Astrocyte of the cerebellum (primary cell): ENCODE measurements around the gene MMP17.

Experiments used
- DNase-seq: peaks from one replicate; pipeline ENCODE4 v3.0.0-alpha.2; 2011; ENCODE audit warnings: low read depth
- H3K4me3 ChIP-seq: 2 replicates; pipeline ENCODE4 v1.5.1; 2011; ENCODE audit warnings: mild to moderate bottlenecking, low read depth, low read length, moderate library complexity
- CTCF ChIP-seq: IDR thresholded peaks from 2 replicates; pipeline ENCODE4 v1.5.1; 2012; ENCODE audit warnings: low read length, low read depth, moderate library complexity, mild to moderate bottlenecking; ENCODE audit errors: missing control alignments
- in situ Hi-C: cut with HindIII; loops from 2 replicates; pipeline ENCODE4 v1.10.0; 2017; ENCODE audit warnings: low sequenced_read_pairs

Gene MMP17

DNA sequence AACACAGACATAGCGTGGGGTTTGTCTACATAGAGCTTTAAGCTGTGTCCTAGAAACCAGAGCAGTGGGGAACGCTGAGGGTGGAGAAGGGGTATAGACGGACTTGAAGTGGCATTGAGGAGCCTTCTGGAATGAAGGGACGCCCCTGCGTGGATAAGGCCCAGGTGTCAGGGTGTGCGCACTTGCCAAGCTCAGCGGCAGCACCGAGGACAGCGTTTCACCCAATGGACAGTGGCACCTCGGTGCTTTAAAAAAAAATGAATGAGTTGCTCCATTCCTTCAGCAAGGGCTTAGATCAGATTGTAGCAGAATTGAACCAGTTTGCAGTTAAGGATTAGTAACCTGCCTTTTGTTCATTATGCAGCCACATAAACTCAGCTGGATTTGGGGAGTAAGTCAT lies 33.6 kb upstream of the MMP17 start:
- no peak for TF ChIP-seq CTCF
- DNase-seq = no peak
- in situ Hi-C loops = no loop called here
- H3K4me3 ChIP-seq = no peak overlapping the region

DNA sequence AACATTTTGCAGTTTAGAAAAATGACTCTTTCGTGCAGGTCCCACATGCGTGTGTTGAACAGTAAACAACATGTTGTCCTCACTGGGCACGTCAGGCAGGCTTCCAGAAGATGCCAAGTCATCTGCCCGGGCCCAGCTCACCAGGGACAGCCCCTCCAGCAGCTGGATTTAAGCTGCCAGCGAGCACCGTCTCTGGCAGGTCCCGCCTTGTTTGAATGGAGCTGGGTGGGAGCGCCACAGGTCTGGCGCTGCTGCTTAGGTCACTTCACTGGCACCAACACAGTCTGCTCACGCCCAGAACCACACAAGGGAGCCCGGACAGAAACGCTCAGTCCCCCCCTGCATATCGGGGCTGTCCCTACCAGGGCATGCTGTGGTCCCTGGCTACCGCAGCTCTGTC lies 33.1 kb upstream of the MMP17 start:
- in situ Hi-C loops = no loop called here
- no peak for DNase-seq

GRCh38 chr12:131795690-131796410 lies 32.3 kb upstream of the MMP17 start:
- no peak overlapping the region for H3K4me3 ChIP-seq
- DNase-seq = no peak
- in situ Hi-C loops = no loop called here
- TF ChIP-seq CTCF = no peak

More for the DNA sequence above, 33.1 kb upstream of the MMP17 start:
- TF ChIP-seq CTCF = no peak
- H3K4me3 ChIP-seq = no peak overlapping the region

GRCh38 chr12:131796411-131796736 lies 31.8 kb upstream of the MMP17 start:
- in situ Hi-C loops = no loop called here
- TF ChIP-seq CTCF = no peak
- DNase-seq = no peak
- H3K4me3 ChIP-seq = no peak overlapping the region

DNA sequence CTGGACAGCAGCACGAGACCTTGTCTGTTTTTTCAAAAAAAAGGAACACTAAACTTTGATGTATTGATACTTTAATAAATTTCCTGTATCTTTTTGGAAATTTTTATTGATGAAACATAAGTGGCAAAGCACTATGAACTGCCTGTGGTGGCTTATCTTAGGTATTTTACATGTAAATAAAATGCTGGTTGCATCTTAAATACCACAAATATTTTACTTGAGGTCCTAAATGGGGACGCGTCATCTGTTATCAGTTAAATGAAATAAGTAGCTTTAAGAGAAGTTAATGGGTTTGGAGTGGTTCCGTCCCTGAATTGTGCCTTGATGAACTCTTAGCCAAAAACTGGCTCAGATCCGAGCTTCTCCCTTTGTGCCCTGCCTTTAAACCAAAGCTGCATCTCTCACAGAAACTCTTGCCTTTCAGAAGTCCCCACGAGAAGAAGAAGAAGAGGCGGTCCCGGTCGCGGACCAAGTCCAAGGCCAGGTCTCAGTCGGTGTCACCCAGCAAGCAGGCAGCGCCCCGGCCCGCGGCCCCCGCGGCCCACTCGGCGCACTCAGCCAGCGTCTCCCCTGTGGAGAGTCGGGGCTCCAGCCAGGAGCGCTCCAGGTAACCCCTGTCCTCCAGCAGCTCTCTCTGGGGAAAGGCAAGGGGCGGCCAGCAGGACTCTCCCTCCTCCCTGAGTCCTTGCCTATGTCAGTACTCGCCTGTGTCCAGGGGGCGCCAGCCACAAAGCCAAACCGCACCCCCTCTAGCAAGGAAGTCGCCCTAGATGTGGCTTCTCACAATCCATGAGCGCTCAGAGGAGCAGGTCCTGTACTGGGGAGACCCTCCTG lies 31.2 kb upstream of the MMP17 start:
- H3K4me3 ChIP-seq = no peak overlapping the region
- TF ChIP-seq CTCF = no peak
- in situ Hi-C loops = no loop called here
- DNase-seq = no peak

GRCh38 chr12:131797588-131797934 lies 30.6 kb upstream of the MMP17 start:
- no peak for DNase-seq
- in situ Hi-C loops = no loop called here
- H3K4me3 ChIP-seq = no peak overlapping the region
- no peak for TF ChIP-seq CTCF
